C4-2B (cell line): ENCODE measurements around the gene MISFA.

ENCODE experiments used
- CTCF ChIP-seq: fragments of 450-650 bp; conservative IDR thresholded peaks from 2 replicates; pipeline ENCODE4 v1.5.1; 2017; ENCODE audit warnings: mild to moderate bottlenecking
- ZFX ChIP-seq: fragments of 450-650 bp; IDR thresholded peaks from 2 replicates; pipeline ENCODE4 v1.6.1; 2017

GRCh38 chr11:18564149-18564548 lies 35.4 kb upstream of the MISFA start:
- TF ChIP-seq CTCF (no peak), ZFX (no peak)
